Activated CD8-positive, alpha-beta memory T cell treated with anti-CD3 and anti-CD28 coated beads, Interleukin-2, amount 50 U/mL, for 1 hour (primary cell): ENCODE measurements around the gene NEXMIF.
"Not testable (repeated sequence)": the region's sequence is repeated elsewhere in the genome, so short reads cannot be mapped to it uniquely, and the experiment has no call there.

Source experiments
- DNase-seq: peaks from one replicate; pipeline ENCODE4 v3.0.0-alpha.2; 2020; ENCODE audit errors: extremely low read depth

Gene NEXMIF

GRCh38 chrX:74797338-74797887 lies 127.8 kb downstream of the NEXMIF start:
- no peak for DNase-seq

- no peak for DNase-seq
Measured at GRCh38 chrX:74788545-74789086, 136.6 kb downstream of the NEXMIF start.

GRCh38 chrX:74784629-74785028 lies 140.6 kb downstream of the NEXMIF start:
- no peak for DNase-seq

- no peak for DNase-seq
Measured at GRCh38 chrX:74781507-74782034, 143.7 kb downstream of the NEXMIF start.

- no peak for DNase-seq
Measured at GRCh38 chrX:74779175-74779574, 146.1 kb downstream of the NEXMIF start.

- no peak for DNase-seq
Measured at GRCh38 chrX:74774988-74775387, 150.3 kb downstream of the NEXMIF start.

GRCh38 chrX:74736450-74736849 lies 188.8 kb downstream of the NEXMIF start:
- DNase-seq = no peak

GRCh38 chrX:74705269-74705668 lies 220.0 kb downstream of the NEXMIF start:
- DNase-seq = no peak

GRCh38 chrX:74701343-74701742 lies 223.9 kb downstream of the NEXMIF start:
- DNase-seq = not testable (repeated sequence)

GRCh38 chrX:74684466-74684865 lies 240.8 kb downstream of the NEXMIF start:
- no peak for DNase-seq
